HG03196 (cell line): ENCODE measurements around the gene ITGA11.
"Not testable (repeated sequence)": the region's sequence is repeated elsewhere in the genome, so short reads cannot be mapped to it uniquely, and the experiment has no call there.

Experiments
- ATAC-seq: cut with Tn5 transposase; IDR thresholded peaks from one replicate; pipeline ENCODE4 v1.9.1; 2021; ENCODE audit not compliant: unreplicated experiment

ITGA11 gene

GRCh38 chr15:68397999-68398398 lies 34.0 kb downstream of the ITGA11 start:
- ATAC-seq: not testable (repeated sequence)

GRCh38 chr15:68396068-68396467 lies 35.9 kb downstream of the ITGA11 start:
- no peak for ATAC-seq

GRCh38 chr15:68391121-68391520 lies 40.8 kb downstream of the ITGA11 start:
- no peak for ATAC-seq

GRCh38 chr15:68389936-68390817 lies 41.8 kb downstream of the ITGA11 start:
- ATAC-seq: peak; percentile 85

GRCh38 chr15:68389041-68389930 lies 42.7 kb downstream of the ITGA11 start:
- no peak for ATAC-seq

- no peak for ATAC-seq
Observed at GRCh38 chr15:68387381-68388143, 44.4 kb downstream of the ITGA11 start.

- no peak for ATAC-seq
Observed at GRCh38 chr15:68386587-68387288, 45.2 kb downstream of the ITGA11 start.

GRCh38 chr15:68385671-68386586 lies 46.0 kb downstream of the ITGA11 start:
- no peak for ATAC-seq

- no peak for ATAC-seq
Observed at GRCh38 chr15:68385240-68385561, 46.8 kb downstream of the ITGA11 start.

GRCh38 chr15:68384451-68385239 lies 47.3 kb downstream of the ITGA11 start:
- ATAC-seq: no peak

- ATAC-seq: no peak
Observed at GRCh38 chr15:68383161-68384074, 48.5 kb downstream of the ITGA11 start.

- no peak for ATAC-seq
Observed at GRCh38 chr15:68382286-68383007, 49.5 kb downstream of the ITGA11 start.

- ATAC-seq: no peak
Observed at GRCh38 chr15:68380456-68380855, 51.5 kb downstream of the ITGA11 start.

GRCh38 chr15:68379759-68380290 lies 52.1 kb downstream of the ITGA11 start:
- no peak for ATAC-seq

- no peak for ATAC-seq
Observed at GRCh38 chr15:68379058-68379758, 52.8 kb downstream of the ITGA11 start.

- no peak for ATAC-seq
Observed at GRCh38 chr15:68378595-68378994, 53.4 kb downstream of the ITGA11 start.
